NCI-H2196 treated with DMSO at 0.1 percent for 48 hours (cell line): ENCODE results near the gene GPR37L1.

ENCODE experiments used
- DNase-seq: peaks from one replicate; lab custom pipeline; 2025; ENCODE audit not compliant: unreplicated experiment; lab: John Stamatoyannopoulos, UW

Gene GPR37L1

DNA sequence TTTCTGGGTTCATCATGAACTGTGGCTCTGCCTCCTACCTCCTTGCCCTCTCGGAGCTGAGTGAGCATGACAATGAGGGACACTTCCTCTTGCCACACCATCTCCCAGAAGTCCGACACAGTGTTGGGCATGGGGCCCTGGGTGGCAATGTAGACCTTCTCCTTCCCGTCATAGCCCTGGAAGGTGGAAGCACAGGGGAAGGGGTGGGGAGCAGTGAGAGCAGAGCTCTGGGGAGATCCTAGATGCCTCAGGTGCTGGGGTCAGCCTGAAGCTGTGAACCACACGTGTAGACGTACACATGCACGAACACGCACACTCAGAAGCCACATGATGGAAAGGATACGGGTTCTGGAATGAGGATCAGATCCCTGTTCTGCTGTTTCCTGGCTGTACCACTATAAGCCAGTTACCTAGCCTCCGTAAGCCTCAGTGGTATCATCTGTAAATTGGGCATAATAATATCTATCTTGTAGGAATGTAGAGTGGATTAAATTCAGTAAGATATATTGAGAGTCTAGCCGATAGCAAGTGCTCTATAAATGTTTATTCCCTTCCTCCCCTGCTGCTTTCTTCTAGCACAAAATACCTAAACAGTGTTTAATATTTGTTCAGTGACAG is 31.5 kb downstream of the GPR37L1 start:
- DNase-seq = no peak

DNA sequence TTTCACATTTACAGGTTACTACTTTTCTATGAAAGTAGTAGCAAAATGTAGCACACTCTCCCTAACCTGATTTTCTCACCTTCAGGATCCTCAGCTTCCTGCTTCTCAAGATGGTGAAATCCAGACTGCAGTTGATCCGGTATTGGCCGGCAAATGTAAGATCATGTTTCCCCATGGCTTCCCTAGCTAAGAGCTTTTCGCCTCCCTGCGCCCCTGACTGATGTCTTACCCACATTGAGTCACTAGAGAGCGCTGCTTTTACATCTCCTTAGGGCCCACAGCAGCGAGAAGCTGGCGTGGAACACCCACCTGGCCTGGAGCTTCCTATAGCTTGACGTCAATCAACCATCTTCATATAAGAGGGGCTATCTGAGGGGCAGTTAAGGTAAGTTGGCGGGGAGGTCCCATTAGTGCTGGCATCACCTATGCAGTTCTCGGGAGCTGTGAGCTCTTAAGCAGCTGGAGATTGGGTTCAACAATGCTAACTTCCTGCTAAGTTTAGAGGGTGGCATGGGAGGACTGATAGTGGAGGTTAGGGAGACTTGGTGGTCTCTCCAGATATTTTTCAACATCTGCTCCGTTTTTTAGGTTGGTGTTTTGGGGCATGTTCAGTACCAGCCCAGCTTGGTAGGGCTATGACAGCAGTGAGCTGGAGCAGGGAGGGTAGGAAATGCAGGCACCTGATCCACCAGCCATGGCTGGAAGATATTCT is 32.2 kb downstream of the GPR37L1 start:
- peak; percentile 46 for DNase-seq

GRCh38 chr1:202155478-202156021 is 32.8 kb downstream of the GPR37L1 start:
- DNase-seq = peak; percentile 64

- DNase-seq = no peak
Measured at GRCh38 chr1:202156590-202156989, 33.9 kb downstream of the GPR37L1 start.

GRCh38 chr1:202157945-202158344 is 35.2 kb downstream of the GPR37L1 start:
- no peak for DNase-seq

DNA sequence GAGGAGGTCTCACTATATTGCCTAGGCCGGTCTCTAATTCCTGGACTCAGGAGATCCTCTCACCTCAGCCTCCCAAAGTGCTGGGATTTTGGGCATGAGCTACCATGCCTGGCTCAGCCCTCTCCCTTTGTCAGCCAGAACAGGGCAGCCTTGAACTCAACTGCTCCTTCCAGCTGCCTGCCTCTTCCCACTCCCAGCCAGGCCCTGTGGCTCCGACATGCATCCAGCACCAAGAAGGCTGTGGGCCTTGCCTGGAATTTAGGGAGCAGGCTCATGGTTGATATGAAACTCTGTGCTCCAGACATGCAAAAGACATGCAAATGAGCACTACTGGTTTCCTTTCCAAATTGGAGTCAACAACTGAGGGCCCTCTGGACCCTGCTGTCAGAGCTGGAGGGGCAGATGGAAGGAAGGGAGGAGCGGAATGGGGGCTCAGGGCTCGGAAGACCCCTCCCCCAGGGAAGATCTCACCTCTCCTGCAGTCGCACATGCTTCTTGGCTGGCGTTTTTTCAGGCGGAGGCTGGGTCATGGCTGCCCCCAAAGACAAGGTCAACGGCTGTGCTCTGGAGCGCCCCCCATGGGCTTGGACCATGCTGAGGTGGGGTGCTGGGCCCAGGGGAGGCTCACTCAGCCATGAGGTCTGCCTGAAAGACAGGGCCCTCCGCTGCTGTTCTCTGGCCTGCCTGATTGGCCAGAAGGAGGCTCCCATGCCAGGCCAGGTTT is 36.3 kb downstream of the GPR37L1 start:
- DNase-seq = no peak

GRCh38 chr1:202159534-202160371 is 37.0 kb downstream of the GPR37L1 start:
- DNase-seq = no peak

GRCh38 chr1:202160377-202160940 is 37.7 kb downstream of the GPR37L1 start, which contains the start of gene PTPN7:
Gene PTPN7, minus strand, starts transcription at chr1:202160602. Its CDS starts 1,200 bp downstream, at chr1:202159402.
- no peak for DNase-seq

DNA sequence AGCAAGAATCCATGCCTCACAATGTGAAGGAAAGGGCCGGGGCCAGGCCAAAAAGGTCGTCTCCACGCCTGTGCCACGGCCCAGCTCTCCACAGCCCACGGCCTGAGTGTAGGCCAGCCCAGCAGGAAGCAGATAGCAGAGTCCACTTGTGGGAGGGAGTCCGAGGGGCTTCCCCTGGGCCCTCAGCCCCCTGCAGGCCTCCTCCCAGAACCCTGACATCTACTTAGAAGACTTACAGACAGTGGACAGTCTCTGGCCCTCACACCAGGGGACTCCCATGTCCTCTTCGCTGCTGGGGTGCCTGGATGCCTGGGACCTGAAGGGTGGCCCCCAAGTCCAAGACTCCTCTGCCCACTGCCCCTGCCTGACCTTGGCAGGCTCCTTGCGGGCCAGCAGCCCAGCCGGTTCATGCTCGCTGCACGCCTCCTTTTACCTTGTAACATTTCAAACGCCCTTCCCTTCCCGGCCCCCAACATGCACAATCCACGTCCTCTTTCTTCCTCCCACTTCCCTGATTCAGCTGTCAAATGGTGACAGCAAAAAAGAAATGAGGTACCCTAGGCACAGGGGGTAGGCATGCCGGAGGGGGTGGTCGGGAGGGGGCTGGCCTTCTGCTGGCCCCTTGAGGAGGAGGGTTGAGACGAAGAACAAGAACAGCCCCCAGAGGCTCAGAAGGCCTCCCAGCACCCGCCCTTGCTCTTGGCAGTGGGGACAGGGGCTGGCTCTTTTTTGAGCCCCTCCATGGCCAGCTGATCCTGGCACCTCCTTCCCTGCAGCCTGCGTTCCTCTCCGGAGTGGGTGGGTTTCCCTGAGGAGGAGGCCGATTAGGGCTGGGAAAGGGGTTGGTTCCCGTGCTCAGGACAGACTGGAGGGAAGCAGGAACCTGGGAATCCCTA is 38.7 kb downstream of the GPR37L1 start:
- no peak for DNase-seq

GRCh38 chr1:202162047-202162417 is 39.3 kb downstream of the GPR37L1 start:
- no peak for DNase-seq

DNA sequence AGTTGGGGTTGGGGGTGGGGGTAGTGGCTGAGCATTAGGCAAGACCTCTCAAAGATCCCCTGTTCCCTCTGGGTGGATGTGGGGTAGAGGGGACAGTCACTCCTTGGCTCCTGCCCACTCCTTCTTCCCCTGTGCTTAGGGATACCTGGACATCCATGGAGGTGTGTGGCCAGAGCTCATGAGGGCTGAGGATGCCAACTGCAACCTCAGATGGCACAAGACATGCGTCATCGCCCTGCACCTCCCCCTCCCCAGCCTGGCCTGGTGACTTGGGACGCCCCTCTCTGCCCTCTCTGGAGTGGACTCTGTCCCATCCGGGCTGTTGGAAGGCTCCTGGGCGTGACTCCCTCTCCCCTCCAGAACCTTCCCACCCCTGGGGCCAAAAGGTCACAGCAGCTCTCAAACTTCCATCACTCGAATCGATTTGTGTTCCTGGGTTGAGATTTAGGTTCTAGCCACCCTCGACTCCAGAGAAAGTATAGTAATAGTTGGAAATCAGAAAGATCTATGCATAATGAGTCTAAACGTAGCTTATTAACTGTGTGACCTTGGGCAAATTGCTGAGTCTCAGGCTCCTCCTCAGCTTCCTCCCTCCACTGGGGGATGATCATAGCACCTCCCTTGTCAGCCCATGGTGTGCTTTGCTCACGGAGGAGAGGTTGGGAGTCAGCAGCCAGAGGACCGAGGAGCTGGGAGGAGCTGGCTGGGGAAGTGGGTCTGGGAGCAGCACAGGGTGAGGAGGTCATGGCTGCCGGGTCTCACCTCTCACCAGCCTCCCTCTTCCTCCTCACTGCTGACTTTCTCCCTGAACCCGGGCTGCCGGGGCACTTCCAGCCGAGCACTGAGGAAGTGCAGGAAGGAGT is 39.9 kb downstream of the GPR37L1 start:
- no peak for DNase-seq

GRCh38 chr1:202163281-202164270 is 40.9 kb downstream of the GPR37L1 start:
- DNase-seq = no peak

GRCh38 chr1:202164271-202165037 is 41.7 kb downstream of the GPR37L1 start:
- no peak for DNase-seq

DNA sequence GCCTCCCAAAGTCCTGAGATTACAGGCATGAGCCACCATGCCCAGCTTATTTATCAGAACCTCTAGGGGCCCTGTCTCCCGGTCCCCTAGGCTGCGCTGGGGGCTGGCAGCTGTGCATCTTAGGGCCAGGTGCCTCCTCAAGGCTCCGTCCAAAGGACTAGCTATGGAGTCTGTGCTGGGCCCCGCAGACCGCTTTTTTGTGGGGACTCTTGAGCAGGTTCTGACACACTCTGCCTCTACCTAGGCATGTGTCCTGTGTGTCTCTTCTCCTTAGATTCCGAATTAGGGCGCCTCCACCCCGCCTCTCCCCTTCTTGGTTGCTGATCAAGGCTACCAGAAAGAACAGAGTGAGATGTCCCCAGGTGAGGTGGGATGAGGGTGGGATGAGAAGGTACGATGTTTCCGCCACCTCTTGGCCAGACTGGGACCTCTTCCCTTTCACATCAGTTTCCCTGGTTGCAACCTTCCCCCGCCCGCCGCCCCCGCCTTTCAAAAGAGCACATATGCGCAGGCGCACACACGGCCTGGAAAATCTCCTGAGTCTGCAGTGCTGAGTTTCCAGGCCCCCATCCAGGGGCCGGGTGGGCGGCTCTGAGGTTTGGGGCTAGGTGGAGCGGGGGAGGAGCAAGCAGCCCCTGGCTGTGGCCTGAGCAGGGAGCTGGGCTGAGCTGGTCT is 42.7 kb downstream of the GPR37L1 start:
- DNase-seq = no peak

- no peak for DNase-seq
Measured at GRCh38 chr1:202165942-202166843, 43.5 kb downstream of the GPR37L1 start.
